Vagina (tissue), 2 donors: ENCODE data around the gene ABCG8.

Experiments used
- POLR2AphosphoS5 ChIP-seq, 2 donors: sonication (generic); formaldehyde crosslinking; IDR thresholded peaks; one replicate each; pipeline ENCODE4 v1.9.0; 2017; ENCODE audit warnings: antibody characterized with exemption in 2 of 2, mild to moderate bottlenecking in 2 of 2, low read depth in 1 of 2; ENCODE audit not compliant: insufficient read depth in 1 of 2
- TF ChIP-seq, protein P1 (sequence below), 3 experiments: fragments of 450-650 bp in 2 of 3; fragments of 200-600 bp in 1 of 3; sonication (generic) in 1 of 3; IDR thresholded peaks; one replicate each; pipeline ENCODE4 v1.5.1; 2017 to 2019; ENCODE audit warnings: antibody characterized with exemption in 3 of 3, mild to moderate bottlenecking in 2 of 3, moderate library complexity in 2 of 3

DNA sequence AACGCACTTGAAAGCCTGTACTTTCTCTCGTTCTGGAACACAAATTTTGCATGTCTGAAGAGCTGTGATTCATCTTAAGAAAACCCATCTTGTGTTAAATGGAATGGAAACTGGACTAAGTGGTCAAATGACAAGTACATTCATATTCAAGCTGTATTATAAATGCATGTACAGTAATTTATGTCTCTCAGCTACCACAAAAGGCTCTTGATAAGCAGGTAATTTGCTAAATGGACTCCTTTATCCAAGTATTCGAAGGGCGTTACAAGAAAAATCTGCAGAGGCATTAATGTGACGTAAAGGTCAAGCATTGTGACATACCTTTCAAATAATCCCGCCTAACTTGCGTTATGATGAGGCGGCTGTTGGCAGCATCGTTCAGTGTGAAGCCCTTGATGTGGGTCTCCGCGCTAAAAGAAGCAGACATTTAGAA is 66.6 kb downstream of the ABCG8 start:
- TF ChIP-seq, protein P1, sequence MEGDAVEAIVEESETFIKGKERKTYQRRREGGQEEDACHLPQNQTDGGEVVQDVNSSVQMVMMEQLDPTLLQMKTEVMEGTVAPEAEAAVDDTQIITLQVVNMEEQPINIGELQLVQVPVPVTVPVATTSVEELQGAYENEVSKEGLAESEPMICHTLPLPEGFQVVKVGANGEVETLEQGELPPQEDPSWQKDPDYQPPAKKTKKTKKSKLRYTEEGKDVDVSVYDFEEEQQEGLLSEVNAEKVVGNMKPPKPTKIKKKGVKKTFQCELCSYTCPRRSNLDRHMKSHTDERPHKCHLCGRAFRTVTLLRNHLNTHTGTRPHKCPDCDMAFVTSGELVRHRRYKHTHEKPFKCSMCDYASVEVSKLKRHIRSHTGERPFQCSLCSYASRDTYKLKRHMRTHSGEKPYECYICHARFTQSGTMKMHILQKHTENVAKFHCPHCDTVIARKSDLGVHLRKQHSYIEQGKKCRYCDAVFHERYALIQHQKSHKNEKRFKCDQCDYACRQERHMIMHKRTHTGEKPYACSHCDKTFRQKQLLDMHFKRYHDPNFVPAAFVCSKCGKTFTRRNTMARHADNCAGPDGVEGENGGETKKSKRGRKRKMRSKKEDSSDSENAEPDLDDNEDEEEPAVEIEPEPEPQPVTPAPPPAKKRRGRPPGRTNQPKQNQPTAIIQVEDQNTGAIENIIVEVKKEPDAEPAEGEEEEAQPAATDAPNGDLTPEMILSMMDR (IDR thresholded peaks at IDR 0.05), result no peak
- TF ChIP-seq POLR2AphosphoS5 (IDR thresholded peaks at IDR 0.05; ENCODE audit: insufficient read depth in 1 of 2, low read depth in 1 of 2), result no peak
